Islet precursor cell (in vitro differentiated cells): ENCODE measurements around the gene ARHGAP11B.
"Not testable (repeated sequence)": the region's sequence is repeated elsewhere in the genome, so short reads cannot be mapped to it uniquely, and the experiment has no call there.

Source experiments
- DNase-seq: peaks from one replicate; pipeline ENCODE4 v3.0.0-alpha.2; 2018

The ARHGAP11B gene

GRCh38 chr15:30625436-30626193 is at the start of gene ARHGAP11B:
TSS of gene ARHGAP11B (plus strand) at chr15:30626128.
- peak; percentile 97 for DNase-seq

GRCh38 chr15:30579394-30579970 is 46.4 kb upstream of the ARHGAP11B start:
- not testable (repeated sequence) for DNase-seq

GRCh38 chr15:30580716-30581115 is 45.2 kb upstream of the ARHGAP11B start:
- not testable (repeated sequence) for DNase-seq

GRCh38 chr15:30598953-30599352 is 27.0 kb upstream of the ARHGAP11B start:
- DNase-seq: not testable (repeated sequence)

- DNase-seq: not testable (repeated sequence)
Observed at GRCh38 chr15:30603796-30604195, 22.1 kb upstream of the ARHGAP11B start, which contains the start of gene GOLGA8H. TSS of gene GOLGA8H (plus strand) at chr15:30604028. CDS start at chr15:30604126, 98 bp downstream.

- not testable (repeated sequence) for DNase-seq
Observed at GRCh38 chr15:30612271-30612670, 13.7 kb upstream of the ARHGAP11B start.

GRCh38 chr15:30621342-30621741 is 4.6 kb upstream of the ARHGAP11B start:
- not testable (repeated sequence) for DNase-seq

GRCh38 chr15:30626194-30626565 is 252 bp downstream of the ARHGAP11B start:
- DNase-seq: peak; percentile 57

- DNase-seq: not testable (repeated sequence)
Observed at GRCh38 chr15:30626632-30627031, 704 bp downstream of the ARHGAP11B start.

GRCh38 chr15:30650012-30650929 is 24.3 kb downstream of the ARHGAP11B start:
- no peak for DNase-seq

- not testable (repeated sequence) for DNase-seq
Observed at GRCh38 chr15:30661154-30661553, 35.2 kb downstream of the ARHGAP11B start.

GRCh38 chr15:30669621-30670020 is 43.7 kb downstream of the ARHGAP11B start:
- DNase-seq: not testable (repeated sequence)

GRCh38 chr15:30670056-30670455 is 44.1 kb downstream of the ARHGAP11B start:
- DNase-seq: no peak

- DNase-seq: no peak
Observed at GRCh38 chr15:30671309-30671708, 45.4 kb downstream of the ARHGAP11B start.

- no peak for DNase-seq
Observed at GRCh38 chr15:30675126-30675525, 49.2 kb downstream of the ARHGAP11B start.

GRCh38 chr15:30675891-30676290 is 50.0 kb downstream of the ARHGAP11B start:
- not testable (repeated sequence) for DNase-seq

- DNase-seq: not testable (repeated sequence)
Observed at GRCh38 chr15:30680997-30681396, 55.1 kb downstream of the ARHGAP11B start.

GRCh38 chr15:30685709-30686285 is 59.9 kb downstream of the ARHGAP11B start:
- DNase-seq: not testable (repeated sequence)

GRCh38 chr15:30686651-30687050 is 60.7 kb downstream of the ARHGAP11B start:
- DNase-seq: not testable (repeated sequence)
